NCI-H1092 (cell line): ENCODE results near the gene DSCAML1.

Experiments
- DNase-seq: peaks from one replicate; lab custom pipeline; 2025; lab: John Stamatoyannopoulos, UW

The DSCAML1 gene

DNA sequence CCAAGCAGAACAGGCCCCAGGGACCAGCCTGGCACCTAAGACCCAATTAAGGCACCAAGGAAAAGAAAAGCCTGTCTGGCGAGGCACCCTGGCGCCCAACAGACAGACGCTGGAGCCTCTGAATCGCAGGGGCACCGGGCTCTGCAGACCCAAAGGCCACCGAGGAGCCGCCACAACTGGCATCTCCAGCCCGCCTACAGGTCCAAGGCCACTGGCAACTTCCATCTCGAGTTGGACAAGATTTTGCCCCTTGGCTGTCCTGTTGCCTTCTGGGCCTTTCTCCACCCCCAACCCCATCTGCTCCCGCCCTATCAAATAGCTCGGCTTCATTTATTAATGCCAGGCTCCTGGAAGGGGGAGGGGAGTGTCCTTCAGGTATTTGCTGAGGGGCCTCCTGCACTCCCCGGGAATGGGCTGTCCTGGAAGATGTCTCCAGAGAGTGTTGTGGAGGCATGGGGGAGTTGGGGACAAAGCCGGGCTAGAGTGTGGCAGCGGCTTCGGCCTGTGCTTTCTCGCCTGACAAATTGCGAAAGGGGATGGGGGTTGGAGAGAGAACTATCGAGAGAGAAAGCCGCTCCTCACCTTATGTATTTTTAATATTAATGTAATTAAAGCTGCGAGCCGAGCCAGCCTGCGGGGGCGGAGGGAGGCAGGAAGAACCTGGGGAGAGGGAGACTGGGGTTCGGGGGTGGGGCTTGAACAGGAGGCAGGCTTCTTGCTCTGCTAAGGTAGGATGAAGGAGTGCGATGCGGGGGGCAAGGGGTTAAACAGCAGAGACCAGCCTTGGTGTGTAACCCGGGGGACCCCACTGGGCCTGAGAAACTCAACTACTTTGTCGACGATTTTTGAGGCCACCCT, 2.0 kb downstream of the DSCAML1 start:
- no peak for DNase-seq

DNA sequence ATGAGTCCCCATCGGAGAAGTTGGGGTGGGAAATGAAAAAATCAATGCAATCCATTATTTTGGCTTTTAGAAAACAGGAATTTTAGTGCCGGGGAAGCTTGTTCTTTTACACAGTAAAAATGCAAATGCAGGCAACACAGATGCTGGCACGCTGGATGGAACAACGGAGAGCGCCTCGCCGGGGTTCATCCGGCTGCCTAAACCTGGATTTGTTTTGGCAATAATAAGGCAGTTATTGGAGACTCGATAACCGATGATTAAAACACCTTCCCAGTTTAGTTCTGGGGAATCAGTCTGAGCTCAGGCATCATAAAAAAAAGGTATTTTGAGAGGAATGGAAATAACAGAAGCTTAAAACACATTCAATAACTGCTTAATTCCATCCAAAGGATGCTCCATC, 2.9 kb downstream of the DSCAML1 start:
- DNase-seq, result no peak

DNA sequence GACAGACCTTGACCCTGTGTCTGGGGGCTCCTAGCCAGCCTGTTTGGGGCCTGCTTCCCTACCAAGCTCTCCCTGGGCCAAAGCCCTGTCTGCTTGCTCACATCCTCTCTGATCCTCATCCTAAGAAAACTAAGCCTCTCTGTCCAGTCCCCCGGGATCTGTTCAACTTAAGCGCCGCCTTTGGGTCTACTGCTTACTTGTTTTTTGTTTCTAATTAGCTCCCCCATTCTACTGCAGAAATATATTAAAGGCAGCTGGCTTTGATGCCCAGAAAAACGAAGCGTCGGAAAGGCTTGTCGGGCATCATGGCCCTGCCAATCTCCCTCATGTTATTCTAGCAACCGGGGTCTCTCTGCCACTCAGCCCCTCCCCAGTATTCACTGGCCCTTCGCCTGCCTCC, 3.4 kb downstream of the DSCAML1 start:
- no peak for DNase-seq

- DNase-seq, result no peak
Observed at GRCh38 chr11:117792992-117793391, 4.0 kb downstream of the DSCAML1 start.

- DNase-seq, result no peak
Observed at GRCh38 chr11:117792241-117792640, 4.8 kb downstream of the DSCAML1 start.

DNA sequence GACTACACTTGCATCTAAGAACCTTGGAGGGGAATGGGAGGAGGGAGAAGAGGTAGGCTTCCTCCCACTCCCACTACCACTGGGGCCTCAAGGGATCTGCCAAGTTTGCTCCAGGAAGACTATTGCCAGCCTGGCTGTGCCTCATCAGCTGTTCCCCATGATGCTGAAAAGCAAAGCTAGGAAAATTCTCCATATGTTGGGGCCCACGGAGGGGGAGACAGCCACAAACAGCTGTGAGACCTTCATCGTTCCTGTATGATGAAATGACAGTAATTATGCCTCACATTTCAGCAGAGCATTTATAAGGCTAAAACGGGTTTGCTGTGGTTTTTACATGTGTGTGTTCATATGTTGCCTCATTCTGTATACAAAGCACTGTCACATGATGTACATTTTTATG, 6.7 kb downstream of the DSCAML1 start:
- no peak for DNase-seq

GRCh38 chr11:117789241-117789640, 7.8 kb downstream of the DSCAML1 start:
- DNase-seq, result no peak

DNA sequence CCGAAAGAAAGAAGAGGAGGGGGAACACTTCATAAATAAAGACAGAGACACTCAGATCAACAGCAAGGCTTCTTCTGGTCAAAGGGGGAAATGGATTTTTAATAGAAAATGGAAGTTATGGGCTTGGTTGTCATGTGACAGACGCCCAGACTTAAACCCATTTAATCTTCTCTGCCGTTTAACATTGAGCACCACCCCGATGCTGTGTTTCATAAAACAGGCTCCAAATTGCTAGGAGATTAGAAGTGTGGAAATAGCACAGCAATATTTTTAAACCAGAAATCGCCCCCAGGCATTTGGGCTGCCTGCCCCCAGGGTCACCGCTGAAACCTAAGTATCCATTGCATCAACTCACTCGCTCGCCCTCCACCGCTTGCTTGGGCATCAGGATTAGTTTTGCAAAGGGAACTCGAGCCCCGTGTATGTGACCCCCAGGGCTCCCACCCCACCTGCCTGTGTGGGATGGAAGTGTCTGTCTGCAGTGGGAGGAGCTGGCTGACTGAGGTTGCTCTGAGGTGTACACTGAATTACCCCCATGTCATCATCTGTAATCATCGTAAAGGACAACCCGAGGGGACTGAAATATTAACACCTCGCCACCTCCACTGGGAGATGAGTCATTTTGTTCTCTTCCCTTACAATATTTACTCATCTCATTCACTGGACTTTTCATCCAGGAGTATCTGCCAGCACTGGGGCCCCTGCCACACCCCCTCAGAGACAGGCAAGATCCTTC, 10.7 kb downstream of the DSCAML1 start:
- no peak for DNase-seq

- DNase-seq, result peak; percentile 53
Observed at GRCh38 chr11:117782101-117782500, 14.9 kb downstream of the DSCAML1 start.

- DNase-seq, result no peak
Observed at GRCh38 chr11:117781627-117782026, 15.4 kb downstream of the DSCAML1 start.

DNA sequence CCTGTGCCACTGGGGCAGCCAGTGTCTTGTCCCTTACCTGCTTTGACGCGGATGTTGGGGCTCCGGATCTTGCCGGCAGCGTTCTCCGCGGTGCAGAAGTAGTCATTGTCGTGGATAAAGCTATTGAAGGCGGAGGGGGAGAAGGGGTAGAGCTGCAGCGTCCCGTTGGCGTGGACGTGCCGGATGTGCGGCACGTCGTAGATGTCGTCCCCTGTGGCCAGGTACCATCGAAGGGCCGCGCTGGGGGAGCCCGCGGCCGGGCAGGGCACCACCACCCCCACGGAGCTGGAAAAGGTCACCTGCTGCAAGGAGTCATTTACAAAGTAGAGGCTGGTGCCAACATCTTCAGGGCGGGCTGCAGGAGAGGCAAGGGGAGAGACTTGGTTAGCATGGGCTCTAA, 16.6 kb downstream of the DSCAML1 start:
- DNase-seq, result no peak

- DNase-seq, result no peak
Observed at GRCh38 chr11:117774553-117774952, 22.5 kb downstream of the DSCAML1 start.

DNA sequence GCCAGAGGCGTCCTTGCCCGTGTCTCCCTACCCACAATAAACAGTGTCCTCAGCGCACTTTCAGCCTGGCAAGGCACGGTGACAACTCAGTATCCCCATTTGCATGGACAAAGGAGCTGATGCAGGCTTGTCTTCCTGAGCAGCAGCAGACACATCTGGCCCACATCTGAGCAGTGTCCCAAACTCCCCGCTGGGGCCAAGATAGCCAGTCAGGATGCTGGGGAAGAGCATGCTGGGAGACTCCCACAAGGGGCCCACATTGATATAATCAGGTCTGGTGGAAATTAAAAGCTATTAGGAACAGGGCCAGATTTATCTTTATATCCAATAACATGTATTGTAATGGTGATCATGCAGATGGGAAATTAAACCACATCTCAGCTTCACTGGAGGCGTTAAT, 24.7 kb downstream of the DSCAML1 start:
- no peak for DNase-seq

DNA sequence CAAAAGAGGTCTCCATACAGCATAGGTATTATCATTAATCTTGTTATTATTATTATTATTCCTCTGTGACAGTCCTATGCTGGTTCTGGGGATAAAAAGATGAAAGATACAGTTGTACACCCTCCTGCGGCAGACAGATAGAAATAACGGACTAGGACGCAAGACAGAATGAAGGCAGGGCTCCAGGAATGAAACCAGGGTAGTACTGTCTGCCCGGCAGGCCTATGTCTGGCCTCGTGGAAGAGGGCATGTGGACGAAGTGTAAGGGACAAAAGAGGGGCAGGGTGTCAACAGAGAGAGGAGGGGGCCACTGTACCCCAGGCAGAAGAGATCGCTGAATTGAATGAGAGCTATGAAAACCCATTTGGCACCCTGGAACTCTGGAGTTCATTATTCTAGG, 25.2 kb downstream of the DSCAML1 start:
- no peak for DNase-seq

GRCh38 chr11:117771197-117771596, 25.8 kb downstream of the DSCAML1 start:
- DNase-seq, result no peak

DNA sequence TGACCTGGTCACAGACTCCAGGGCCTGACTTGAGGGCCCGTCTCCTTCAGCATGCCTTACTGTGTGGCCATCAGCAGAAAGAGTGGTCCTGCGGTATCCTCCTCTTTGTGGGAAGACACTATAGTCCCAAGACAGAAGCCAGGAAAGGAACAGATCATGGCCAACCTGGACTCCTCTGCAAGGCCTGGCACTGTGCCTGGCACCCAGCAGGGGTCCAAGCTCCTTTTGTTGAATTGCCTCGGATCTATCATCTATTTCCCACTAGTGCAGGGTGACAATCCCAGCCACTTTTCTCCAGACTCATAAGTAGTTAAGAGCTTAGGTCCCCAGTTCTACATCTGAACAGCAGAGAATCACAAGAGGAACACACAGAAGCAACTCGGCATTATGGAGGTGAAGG, 27.0 kb downstream of the DSCAML1 start:
- DNase-seq, result peak; percentile 18

GRCh38 chr11:117769533-117769932, 27.5 kb downstream of the DSCAML1 start:
- no peak for DNase-seq

DNA sequence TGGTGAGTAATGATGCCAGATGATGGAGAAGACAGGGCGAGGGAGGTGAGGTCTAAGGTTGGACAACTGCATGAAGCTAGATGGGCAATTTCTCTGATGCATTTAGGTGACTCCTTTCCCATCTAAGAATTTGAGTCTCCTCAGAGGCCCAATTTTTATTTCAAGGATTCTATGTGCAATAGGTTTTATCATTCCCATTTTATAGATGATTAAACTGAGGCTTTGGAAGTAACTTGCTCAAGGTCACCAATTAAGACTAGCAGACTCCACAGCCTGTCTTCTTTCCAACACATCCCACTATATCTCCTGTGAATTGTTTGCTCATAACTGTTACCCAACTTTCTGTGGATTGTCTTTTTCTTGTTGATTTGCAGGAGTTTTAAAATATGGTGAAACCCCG, 28.5 kb downstream of the DSCAML1 start:
- DNase-seq, result no peak

- DNase-seq, result no peak
Observed at GRCh38 chr11:117767071-117767470, 29.9 kb downstream of the DSCAML1 start.

DNA sequence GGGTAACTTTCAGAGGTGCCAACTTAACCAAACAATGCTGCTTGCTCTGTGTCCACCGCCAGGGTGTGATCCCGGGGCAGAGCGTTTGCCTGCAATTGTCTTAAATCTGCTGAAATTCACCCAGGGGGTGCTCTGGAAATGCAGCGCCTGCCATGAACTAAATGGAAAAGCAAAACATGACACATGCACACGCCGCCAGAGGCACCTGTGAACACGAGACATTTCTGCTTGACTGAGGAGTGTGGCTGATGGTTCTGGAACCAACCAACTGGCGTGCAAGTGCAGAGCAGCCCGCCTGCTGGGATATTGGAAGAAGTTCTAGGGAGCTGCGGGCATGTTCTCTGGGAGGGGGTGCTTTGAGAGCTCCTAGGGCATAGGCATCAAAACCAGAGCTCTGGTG, 30.4 kb downstream of the DSCAML1 start:
- DNase-seq, result no peak

GRCh38 chr11:117766026-117766425, 31.0 kb downstream of the DSCAML1 start:
- DNase-seq, result no peak

GRCh38 chr11:117765068-117765467, 31.9 kb downstream of the DSCAML1 start:
- no peak for DNase-seq

GRCh38 chr11:117763465-117763864, 33.6 kb downstream of the DSCAML1 start:
- DNase-seq, result peak; percentile 25
